Neural cell (in vitro differentiated cells): ENCODE results near the gene PTPRB. TPM values are rescaled to one million over a fixed set of nuclear protein-coding genes. Genes with fewer than 3 reads are reported as not detected.

Experiments used
- H2AFZ ChIP-seq: fragments of 200-600, 300-800 bp; sonication (generic), shearing (Covaris generic); 2 replicates; pipeline ENCODE4 v1.6.0; 2014; ENCODE audit warnings: low read depth, mild to moderate bottlenecking, antibody characterized with exemption, low read length, moderate library complexity
- H3F3A ChIP-seq: fragments of 200-600 bp; shearing (Covaris generic); 2 replicates; pipeline ENCODE4 v1.6.1; 2016; ENCODE audit warnings: mild to moderate bottlenecking, moderate library complexity, mixed read lengths, antibody characterized with exemption, low read length; ENCODE audit not compliant: insufficient read depth, poor library complexity, severe bottlenecking
- H3K27ac ChIP-seq: fragments of 200-600, 300-800 bp; sonication (generic), shearing (Covaris generic); 2 replicates; pipeline ENCODE4 v1.5.1; 2014; ENCODE audit warnings: mild to moderate bottlenecking, low read length, moderate library complexity
- H3K27me3 ChIP-seq: fragments of 300-800, 200-600 bp; sonication (generic), shearing (Covaris generic); 2 replicates; pipeline ENCODE4 v1.6.0; 2014; ENCODE audit warnings: mild to moderate bottlenecking, low read depth, low read length, moderate library complexity; ENCODE audit not compliant: insufficient read depth
- H3K36me3 ChIP-seq: fragments of 300-800, 200-600 bp; sonication (generic), shearing (Covaris generic); 2 replicates; pipeline ENCODE4 v1.5.1; 2014; ENCODE audit warnings: mild to moderate bottlenecking, antibody characterized with exemption, low read length, moderate library complexity; ENCODE audit not compliant: insufficient read depth
- H3K4me2 ChIP-seq: fragments of 300-800, 200-600 bp; sonication (generic), shearing (Covaris generic); 2 replicates; pipeline ENCODE4 v1.6.0; 2014; ENCODE audit warnings: mild to moderate bottlenecking, low read length
- H3K4me3 ChIP-seq: fragments of 300-800, 200-600 bp; sonication (generic), shearing (Covaris generic); 2 replicates; pipeline ENCODE4 v1.5.1; 2014; ENCODE audit warnings: mild to moderate bottlenecking, low read length, moderate library complexity
- H3K79me2 ChIP-seq: fragments of 200-600 bp; shearing (Covaris generic); replicated peaks from 2 replicates; pipeline ENCODE4 v1.6.0; 2014; ENCODE audit warnings: mild to moderate bottlenecking, low read length, moderate library complexity; ENCODE audit not compliant: insufficient read depth
- H3K9ac ChIP-seq: fragments of 300-800, 200-600 bp; sonication (generic), shearing (Covaris generic); 2 replicates; pipeline ENCODE4 v1.6.1; 2016; ENCODE audit warnings: mild to moderate bottlenecking, low read length, mixed read lengths
- H3K9me2 ChIP-seq: fragments of 200-600 bp; shearing (Covaris generic); 2 replicates; pipeline ENCODE4 v1.6.1; 2016; ENCODE audit warnings: mild to moderate bottlenecking, low read length, mixed read lengths; ENCODE audit not compliant: insufficient read depth
- H3K9me3 ChIP-seq: fragments of 200-600, 300-800 bp; sonication (generic), shearing (Covaris generic); 2 replicates; pipeline ENCODE4 v1.6.1; 2016; ENCODE audit warnings: mild to moderate bottlenecking, mixed run types, low read length, moderate library complexity, mixed read lengths
- H4K20me1 ChIP-seq: fragments of 200-600 bp; shearing (Covaris generic); 2 replicates; pipeline ENCODE4 v1.6.1; 2016; ENCODE audit warnings: mild to moderate bottlenecking, mixed run types; ENCODE audit not compliant: insufficient read depth
- CTCF ChIP-seq: fragments of 450-650 bp; IDR thresholded peaks from 2 replicates; pipeline ENCODE4 v1.5.1; 2014; ENCODE audit warnings: antibody characterized with exemption, mild to moderate bottlenecking, moderate library complexity; ENCODE audit not compliant: poor library complexity, severe bottlenecking
- EP300 ChIP-seq: fragments of 450-650 bp; conservative IDR thresholded peaks from 2 replicates; pipeline ENCODE4 v1.6.1; 2014; ENCODE audit warnings: antibody characterized with exemption, mild to moderate bottlenecking, moderate library complexity; ENCODE audit not compliant: poor library complexity, severe bottlenecking
- EZH2 ChIP-seq: fragments of 200-600, 300-800 bp; shearing (Covaris generic), sonication (generic); IDR thresholded peaks from 2 replicates; pipeline ENCODE4 v1.6.1; 2014; ENCODE audit warnings: antibody characterized with exemption, low read length, borderline replicate concordance, mild to moderate bottlenecking; ENCODE audit not compliant: insufficient read depth, poor library complexity, severe bottlenecking
- MXI1 ChIP-seq: fragments of 450-650 bp; conservative IDR thresholded peaks from 2 replicates; pipeline ENCODE4 v1.6.1; 2014; ENCODE audit warnings: antibody characterized with exemption, mild to moderate bottlenecking; ENCODE audit not compliant: poor library complexity, severe bottlenecking
- POLR2AphosphoS5 ChIP-seq: IDR thresholded peaks from 2 replicates; pipeline ENCODE4 v1.6.1; 2012
- RAD21 ChIP-seq: fragments of 450-650 bp; conservative IDR thresholded peaks from 2 replicates; pipeline ENCODE4 v1.6.1; 2014; ENCODE audit warnings: antibody characterized with exemption, mild to moderate bottlenecking, moderate library complexity
- REST ChIP-seq: IDR thresholded peaks from 2 replicates; pipeline ENCODE4 v1.6.1; 2012; ENCODE audit warnings: borderline replicate concordance
- SMC3 ChIP-seq: fragments of 450-650 bp; conservative IDR thresholded peaks from 2 replicates; pipeline ENCODE4 v1.6.1; 2014; ENCODE audit warnings: antibody characterized with exemption, mild to moderate bottlenecking, moderate library complexity; ENCODE audit not compliant: poor library complexity
- TAF1 ChIP-seq: IDR thresholded peaks from 2 replicates; pipeline ENCODE4 v1.6.1; 2012; ENCODE audit warnings: low read depth
- polyA plus RNA-seq: library from polyadenylated mRNA; depleted of rRNA; stranded (reverse); fragments of >200 nt; gene quantifications from 2 replicates; pipeline ENCODE4 v1.2.3, GENCODE V29; 2014

The PTPRB gene
- polyA plus RNA-seq, 1 donor from 2014 or later, result 0.26 TPM

GRCh38 chr12:70638639-70639360 is 1.6 kb upstream of the PTPRB start:
- Histone ChIP-seq H3F3A (no peaks in the 10 kb centered on the region), H3K9me2 (no peaks in the 10 kb centered on the region), H3K79me2 (no peaks in the 10 kb centered on the region), H3K4me3 (no peak overlapping the region), H3K27ac (no peak overlapping the region), H4K20me1 (no peaks in the 10 kb centered on the region), H3K9me3 (no peaks in the 10 kb centered on the region), H2AFZ (no peak overlapping the region), H3K27me3 (no peaks in the 10 kb centered on the region), H3K9ac (no peak overlapping the region), H3K4me2 (no peak overlapping the region), H3K36me3 (no peaks in the 10 kb centered on the region)
- no peak for TF ChIP-seq RAD21
- peak; percentile 98 for TF ChIP-seq EP300
- TF ChIP-seq POLR2AphosphoS5, result peak; percentile 95
- no peak for TF ChIP-seq EZH2

GRCh38 chr12:70635755-70636154 is 1.5 kb downstream of the PTPRB start:
- Histone ChIP-seq H3K27me3 (no peaks in the 10 kb centered on the region), H3K4me2 (no peak overlapping the region), H3K4me3 (no peak overlapping the region), H3F3A (no peaks in the 10 kb centered on the region), H3K9ac (no peak overlapping the region), H4K20me1 (no peaks in the 10 kb centered on the region), H3K9me2 (no peaks in the 10 kb centered on the region), H3K36me3 (no peaks in the 10 kb centered on the region), H3K27ac (no peak overlapping the region), H3K9me3 (no peaks in the 10 kb centered on the region), H2AFZ (no peak overlapping the region), H3K79me2 (no peaks in the 10 kb centered on the region)
- TF ChIP-seq TAF1 (no peak), RAD21 (no peak), EP300 (no peak), POLR2AphosphoS5 (no peak), REST (no peak), MXI1 (no peak), EZH2 (no peak), SMC3 (no peak), CTCF (no peak)
